MM.1S (cell line): ENCODE measurements around the gene LCN15.

ENCODE experiments used
- DNase-seq: peaks from one replicate; pipeline ENCODE4 v3.0.0-alpha.2; 2015
- H2AFZ ChIP-seq: fragments of 300-600 bp; sonication (generic); 2 replicates; pipeline ENCODE4 v1.6.0; 2016; ENCODE audit warnings: antibody characterized with exemption, low read length
- H3F3A ChIP-seq: fragments of 300-600 bp; sonication (generic); 2 replicates; pipeline ENCODE4 v1.6.1; 2016; ENCODE audit warnings: mild to moderate bottlenecking, antibody characterized with exemption, low read length, moderate library complexity, mixed read lengths; ENCODE audit not compliant: insufficient read depth
- H3K27ac ChIP-seq: fragments of 300-600 bp; sonication (generic); 2 replicates; pipeline ENCODE4 v1.5.1; 2016; ENCODE audit warnings: mild to moderate bottlenecking, low read length
- H3K27me3 ChIP-seq: fragments of 300-600 bp; sonication (generic); replicated peaks from 2 replicates; pipeline ENCODE4 v1.6.0; 2016; ENCODE audit warnings: low read length; ENCODE audit not compliant: insufficient read depth
- H3K36me3 ChIP-seq: fragments of 300-600 bp; sonication (generic); replicated peaks from 2 replicates; pipeline ENCODE4 v1.6.1; 2016; ENCODE audit warnings: mild to moderate bottlenecking, low read length, mixed read lengths; ENCODE audit not compliant: insufficient read depth
- H3K4me1 ChIP-seq: fragments of 300-600 bp; sonication (generic); 2 replicates; pipeline ENCODE4 v1.6.1; 2016; ENCODE audit warnings: low read length, mixed read lengths
- H3K4me2 ChIP-seq: fragments of 300-600 bp; sonication (generic); 2 replicates; pipeline ENCODE4 v1.6.0; 2016; ENCODE audit warnings: low read depth, low read length
- H3K4me3 ChIP-seq: fragments of 300-600 bp; sonication (generic); 2 replicates; pipeline ENCODE4 v1.5.1; 2016; ENCODE audit warnings: low read length, mixed read lengths
- H3K79me2 ChIP-seq: fragments of 300-600 bp; sonication (generic); 2 replicates; pipeline ENCODE4 v1.6.1; 2016; ENCODE audit warnings: mixed run types, low read length, mixed read lengths
- H3K9ac ChIP-seq: fragments of 300-600 bp; sonication (generic); 2 replicates; pipeline ENCODE4 v1.6.1; 2016; ENCODE audit warnings: low read length, mixed read lengths
- H3K9me2 ChIP-seq: fragments of 300-600 bp; sonication (generic); replicated peaks from 2 replicates; pipeline ENCODE4 v1.6.1; 2016; ENCODE audit warnings: mild to moderate bottlenecking, low read length, mixed read lengths; ENCODE audit not compliant: insufficient read depth
- H3K9me3 ChIP-seq: fragments of 300-600 bp; sonication (generic); replicated peaks from 2 replicates; pipeline ENCODE4 v1.6.1; 2016; ENCODE audit warnings: mild to moderate bottlenecking, low read length, mixed read lengths; ENCODE audit not compliant: insufficient read depth
- H4K20me1 ChIP-seq: fragments of 300-600 bp; sonication (generic); 2 replicates; pipeline ENCODE4 v1.6.1; 2016; ENCODE audit warnings: mild to moderate bottlenecking, low read length, moderate library complexity, mixed read lengths; ENCODE audit not compliant: insufficient read depth
- CTCF ChIP-seq: fragments of 300-600 bp; sonication (generic); IDR thresholded peaks from 2 replicates; pipeline ENCODE4 v1.5.1; 2016; ENCODE audit warnings: antibody characterized with exemption, low read length, mixed read lengths
- EZH2 ChIP-seq: fragments of 300-600 bp; sonication (generic); optimal IDR thresholded peaks from 2 replicates; pipeline ENCODE3; 2017; ENCODE audit warnings: low read depth, mild to moderate bottlenecking, antibody characterized with exemption, low read length, mixed read lengths
- EZH2phosphoT487 ChIP-seq: fragments of 300-600 bp; sonication (generic); IDR thresholded peaks from 2 replicates; pipeline ENCODE4 v1.6.1; 2018; ENCODE audit warnings: antibody characterized with exemption, low read length

The LCN15 gene

GRCh38 chr9:136763649-136764035, 676 bp downstream of the LCN15 start:
- Histone ChIP-seq H3K9me2 (no peaks in the 10 kb centered on the region), H4K20me1 (no peaks in the 10 kb centered on the region), H3K27ac (no peak overlapping the region), H3K9me3 (no peaks in the 10 kb centered on the region), H3K4me1 (peaks cover 17% of the 10 kb centered on the region), H3K27me3 (peaks cover 27% of the 10 kb centered on the region), H3K36me3 (no peaks in the 10 kb centered on the region), H3K9ac (no peak overlapping the region), H2AFZ (no peak overlapping the region), H3K4me2 (no peak overlapping the region), H3K4me3 (no peak overlapping the region), H3K79me2 (no peaks in the 10 kb centered on the region), H3F3A (peaks cover 28% of the 10 kb centered on the region)
- DNase-seq, result no peak
- no peak for TF ChIP-seq EZH2
- TF ChIP-seq CTCF, result no peak
- no peak for TF ChIP-seq EZH2phosphoT487

- Histone ChIP-seq H4K20me1 (no peaks in the 10 kb centered on the region), H3K9me3 (no peaks in the 10 kb centered on the region), H3F3A (peaks cover 26% of the 10 kb centered on the region), H3K4me2 (no peak overlapping the region), H3K9me2 (no peaks in the 10 kb centered on the region), H3K4me3 (no peak overlapping the region), H3K27ac (no peak overlapping the region), H3K9ac (no peak overlapping the region), H3K27me3 (peaks cover 28% of the 10 kb centered on the region), H3K4me1 (peaks cover 18% of the 10 kb centered on the region), H2AFZ (no peak overlapping the region), H3K36me3 (no peaks in the 10 kb centered on the region), H3K79me2 (no peaks in the 10 kb centered on the region)
- DNase-seq, result no peak
- TF ChIP-seq CTCF (no peak), EZH2 (no peak), EZH2phosphoT487 (no peak)
These were observed 1.2 kb downstream of the LCN15 start for GRCh38 chr9:136762915-136763648.

- Histone ChIP-seq H3K9me3 (no peaks in the 10 kb centered on the region), H3K9me2 (no peaks in the 10 kb centered on the region), H3K4me2 (no peak overlapping the region), H3K79me2 (no peaks in the 10 kb centered on the region), H2AFZ (no peak overlapping the region), H3K9ac (no peak overlapping the region), H3K27me3 (peaks cover 31% of the 10 kb centered on the region), H3F3A (peaks cover 18% of the 10 kb centered on the region), H3K27ac (no peak overlapping the region), H3K36me3 (no peaks in the 10 kb centered on the region), H4K20me1 (no peaks in the 10 kb centered on the region), H3K4me3 (no peak overlapping the region), H3K4me1 (peaks cover 13% of the 10 kb centered on the region)
- no peak for TF ChIP-seq CTCF
- TF ChIP-seq EZH2, result no peak
- TF ChIP-seq EZH2phosphoT487, result no peak
- no peak for DNase-seq
These were observed 2.1 kb downstream of the LCN15 start for GRCh38 chr9:136762221-136762691.
